Fibroblast of villous mesenchyme (primary cell): Measurements from ENCODE around the gene CLSTN1. TPM values are rescaled to one million over a fixed set of nuclear protein-coding genes. Genes with fewer than 3 reads are reported as not detected.

Experiments
- DNase-seq: peaks from one replicate; pipeline ENCODE4 v3.0.0-alpha.2; 2010; ENCODE audit warnings: low read depth
- H3K4me3 ChIP-seq: 2 replicates; pipeline ENCODE4 v1.5.1; 2011; ENCODE audit warnings: low read depth, mild to moderate bottlenecking, low read length
- total RNA-seq: library from RNA; depleted of rRNA; stranded (reverse); fragments of >200 nt; gene quantifications from 2 replicates; pipeline ENCODE4 v1.2.3, GENCODE V29; 2012
- TF ChIP-seq, protein P1 (sequence below): IDR thresholded peaks from 2 replicates; pipeline ENCODE4 v1.5.1; 2012; ENCODE audit warnings: low read depth, mild to moderate bottlenecking, low read length; ENCODE audit not compliant: insufficient read depth

CLSTN1 gene
- total RNA-seq, 1 donor: 126 TPM

DNA sequence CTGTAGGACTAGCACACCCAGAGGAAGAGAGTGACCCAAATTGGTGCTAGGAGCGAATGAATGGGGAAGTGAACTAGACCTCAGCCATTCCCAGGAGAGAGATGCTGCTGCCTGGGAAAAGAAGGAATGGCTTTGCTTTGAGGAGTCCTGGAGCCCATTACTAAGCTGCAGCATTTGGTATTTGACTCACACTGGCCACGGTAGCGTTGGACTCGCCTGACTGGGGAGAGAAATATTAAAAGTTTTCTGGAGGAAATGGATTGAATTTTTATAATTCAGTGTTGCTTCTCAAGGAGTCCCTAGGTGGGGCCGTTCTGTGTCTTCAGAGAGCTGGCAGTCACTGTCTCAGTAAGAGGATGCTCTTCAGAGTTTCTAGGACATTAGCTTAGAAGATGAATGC lies 132.1 kb downstream of the CLSTN1 start:
- H3K4me3 ChIP-seq: no peak overlapping the region
- no peak for DNase-seq
- TF ChIP-seq, protein P1, sequence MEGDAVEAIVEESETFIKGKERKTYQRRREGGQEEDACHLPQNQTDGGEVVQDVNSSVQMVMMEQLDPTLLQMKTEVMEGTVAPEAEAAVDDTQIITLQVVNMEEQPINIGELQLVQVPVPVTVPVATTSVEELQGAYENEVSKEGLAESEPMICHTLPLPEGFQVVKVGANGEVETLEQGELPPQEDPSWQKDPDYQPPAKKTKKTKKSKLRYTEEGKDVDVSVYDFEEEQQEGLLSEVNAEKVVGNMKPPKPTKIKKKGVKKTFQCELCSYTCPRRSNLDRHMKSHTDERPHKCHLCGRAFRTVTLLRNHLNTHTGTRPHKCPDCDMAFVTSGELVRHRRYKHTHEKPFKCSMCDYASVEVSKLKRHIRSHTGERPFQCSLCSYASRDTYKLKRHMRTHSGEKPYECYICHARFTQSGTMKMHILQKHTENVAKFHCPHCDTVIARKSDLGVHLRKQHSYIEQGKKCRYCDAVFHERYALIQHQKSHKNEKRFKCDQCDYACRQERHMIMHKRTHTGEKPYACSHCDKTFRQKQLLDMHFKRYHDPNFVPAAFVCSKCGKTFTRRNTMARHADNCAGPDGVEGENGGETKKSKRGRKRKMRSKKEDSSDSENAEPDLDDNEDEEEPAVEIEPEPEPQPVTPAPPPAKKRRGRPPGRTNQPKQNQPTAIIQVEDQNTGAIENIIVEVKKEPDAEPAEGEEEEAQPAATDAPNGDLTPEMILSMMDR: peak; percentile 8

DNA sequence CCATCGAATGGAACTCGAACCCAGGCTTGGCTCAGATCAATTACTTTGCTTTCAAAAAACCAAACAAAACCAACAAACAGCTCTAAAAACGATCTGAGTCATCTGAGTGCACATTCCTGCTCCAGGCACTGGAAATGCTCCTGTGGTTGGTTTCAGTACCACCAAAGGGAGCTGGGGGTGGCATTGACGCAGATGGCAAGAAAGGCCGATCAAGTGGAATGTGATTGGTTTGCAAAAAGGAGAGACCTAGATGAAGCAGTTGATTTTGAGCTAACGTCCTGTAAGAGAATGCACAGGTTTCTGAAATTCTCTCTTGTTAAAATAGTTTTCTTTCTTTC lies 132.7 kb downstream of the CLSTN1 start:
- TF ChIP-seq, protein P1: no peak
- H3K4me3 ChIP-seq: no peak overlapping the region
- peak; percentile 11 for DNase-seq

DNA sequence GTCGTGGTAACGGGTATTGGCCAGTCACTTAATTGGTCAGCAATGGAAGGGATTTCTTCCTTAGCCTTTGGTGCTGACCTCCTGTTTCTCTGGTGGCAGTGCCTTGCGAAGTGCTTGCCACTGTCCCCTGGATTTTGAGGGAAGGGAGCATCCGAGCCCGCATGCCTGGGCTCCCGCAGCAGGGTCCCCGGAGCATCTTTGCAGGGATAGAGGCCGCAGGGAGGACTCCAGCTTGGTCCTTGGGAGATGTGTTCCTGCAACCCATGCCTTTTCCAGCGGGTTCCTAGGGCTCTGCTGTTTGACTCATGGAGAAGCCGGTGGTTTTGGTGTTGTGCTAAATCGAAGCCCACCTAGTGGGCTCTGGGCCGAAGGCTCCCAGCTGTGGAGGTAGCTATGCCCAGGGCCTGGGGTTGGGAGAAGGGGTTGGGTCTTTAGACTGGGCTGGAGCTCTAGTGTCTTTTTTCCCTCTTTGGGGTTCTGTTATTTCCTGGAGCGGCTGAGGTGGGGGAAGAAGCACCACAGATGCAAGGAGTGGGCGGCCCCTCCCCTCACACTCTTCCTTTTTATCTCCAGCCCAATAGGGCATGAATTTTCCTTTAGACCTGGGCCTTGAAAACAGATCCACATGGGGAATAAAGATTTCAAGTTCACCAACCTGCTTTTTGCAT lies 133.2 kb downstream of the CLSTN1 start:
- peak overlapping the region; percentile 67 for H3K4me3 ChIP-seq
- DNase-seq: no peak
- TF ChIP-seq, protein P1: no peak

DNA sequence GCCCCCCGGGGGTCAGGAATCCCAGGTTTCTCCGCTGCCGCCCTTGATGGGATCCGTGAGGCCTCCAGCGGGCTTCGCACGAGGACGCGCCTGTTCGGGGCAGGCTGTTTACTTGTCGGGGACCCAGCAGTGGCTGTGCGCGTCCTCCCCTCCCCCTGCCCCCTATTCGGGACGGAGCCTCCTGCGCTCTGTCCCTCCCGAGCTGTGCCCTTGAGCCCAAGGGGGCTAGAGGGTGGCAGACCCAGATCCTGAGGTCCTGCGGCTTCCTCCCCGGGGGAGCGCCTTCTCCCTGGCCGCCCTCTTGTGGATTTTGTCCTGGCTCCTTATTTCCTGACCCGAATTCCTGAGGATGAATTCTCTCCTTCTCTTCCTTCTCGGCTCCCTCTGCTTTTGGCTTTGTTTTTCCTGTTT lies 133.8 kb downstream of the CLSTN1 start:
- DNase-seq: peak; percentile 22
- H3K4me3 ChIP-seq: peak overlapping the region; percentile 67
- TF ChIP-seq, protein P1: peak; percentile 6

DNA sequence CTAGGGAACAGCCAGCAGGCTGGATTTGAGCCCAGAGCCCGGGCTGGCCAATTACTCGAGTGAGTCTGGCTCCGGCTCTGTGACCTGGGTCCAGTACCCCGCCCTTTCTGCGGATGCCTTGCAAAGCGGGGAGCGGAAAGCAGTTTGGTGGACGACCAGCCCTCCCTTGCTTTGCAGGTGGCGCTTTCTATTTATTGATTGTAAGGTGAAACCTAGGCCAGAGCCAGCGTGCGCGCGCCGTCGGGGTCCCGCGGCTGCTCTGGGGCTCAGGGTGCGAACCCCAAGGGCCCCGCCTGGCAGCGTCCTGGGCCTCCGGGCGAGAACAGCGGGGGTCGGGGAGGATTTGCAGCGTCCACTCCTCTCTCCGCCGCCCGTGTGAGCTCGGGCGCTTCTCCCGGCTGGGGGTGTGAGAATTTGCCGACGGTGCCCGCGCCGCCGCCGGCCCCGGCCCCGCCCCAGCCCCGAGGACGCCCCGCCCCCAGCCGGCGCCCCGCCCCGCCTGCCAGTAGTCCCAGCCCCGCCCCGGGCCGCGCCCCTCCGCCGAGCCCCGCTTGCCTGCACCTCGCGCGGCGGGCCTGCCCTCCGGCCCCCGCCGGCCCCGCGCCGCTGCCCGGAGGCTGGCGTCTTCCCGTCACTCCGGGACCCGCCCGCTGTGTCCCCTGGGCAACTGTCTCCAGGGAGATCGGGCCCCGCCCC lies 134.6 kb downstream of the CLSTN1 start:
- TF ChIP-seq, protein P1: no peak
- H3K4me3 ChIP-seq: peak overlapping the region; percentile 77
- peak; percentile 67 for DNase-seq

DNA sequence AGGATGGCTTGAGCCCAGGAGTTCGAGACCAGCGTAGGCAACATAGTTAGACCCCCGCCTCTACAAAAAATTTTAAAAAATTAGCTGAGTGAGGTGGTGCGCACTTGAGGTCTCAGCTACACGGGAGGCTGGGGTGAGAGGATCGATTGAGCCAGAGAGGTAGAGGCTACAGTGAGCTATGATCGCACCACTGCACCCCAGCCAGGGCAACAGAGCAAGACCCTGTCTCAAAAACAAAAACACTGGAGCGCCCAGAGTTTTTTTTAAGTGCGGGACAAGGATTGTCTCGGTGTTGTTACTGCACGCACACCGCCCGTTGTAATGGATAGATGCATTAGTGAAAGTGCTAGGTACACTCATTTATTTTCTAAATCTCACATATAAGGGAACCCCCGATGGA lies 135.2 kb downstream of the CLSTN1 start:
- no peak for DNase-seq
- H3K4me3 ChIP-seq: peak overlapping the region; percentile 77
- TF ChIP-seq, protein P1: no peak
